ENCODE results near the gene PTPA. TPM values are rescaled to one million over a fixed set of nuclear protein-coding genes. Genes with fewer than 3 reads are reported as not detected.
"Not testable (repeated sequence)": the region's sequence is repeated elsewhere in the genome, so short reads cannot be mapped to it uniquely, and the experiment has no call there.

The PTPA gene
- total RNA-seq, 3 donors from 2014 or later: 34.2 to 83.4 (median 71.1) TPM

- peaks cover 4 to 6% of the 10 kb centered on the region in 2 donors for H3K4me1 ChIP-seq
Observed at GRCh38 chr9:129109952-129110739, 1.1 kb upstream of the PTPA start.

GRCh38 chr9:129111528-129112151 lies 425 bp downstream of the PTPA start:
- intact Hi-C loops (cut with DNase I; ENCODE audit: low total_unique reads): no loop called here
- Histone ChIP-seq H3K4me1 (peaks cover 4 to 6% of the 10 kb centered on the region in 2 donors), H3K9me3 (no peaks in the 10 kb centered on the region), H3K36me3 (no peaks in the 10 kb centered on the region), H3K4me3 (peak overlapping the region; percentile 92 to 97 (median 92)), H3K27me3 (no peaks in the 10 kb centered on the region), H3K27ac (peak overlapping the region; percentile 91 to 94)
- no peak for DNase-seq (ENCODE audit: low spot score in 2 of 2)
- TF ChIP-seq CTCF (IDR thresholded peaks at IDR 0.05): no peak
- no peak for TF ChIP-seq POLR2A (IDR thresholded peaks at IDR 0.05)

More at GRCh38 chr9:129109952-129110739, 1.1 kb upstream of the PTPA start:
- Histone ChIP-seq H3K9me3 (no peaks in the 10 kb centered on the region), H3K27ac (peak overlapping the region; percentile 91 to 94), H3K36me3 (no peaks in the 10 kb centered on the region), H3K27me3 (no peaks in the 10 kb centered on the region), H3K4me3 (peak overlapping the region; percentile 92 to 97 (median 92))
- no peak for DNase-seq (ENCODE audit: low spot score in 2 of 2)
- intact Hi-C loops (cut with DNase I; ENCODE audit: low total_unique reads): no loop called here
- TF ChIP-seq CTCF (IDR thresholded peaks at IDR 0.05) (no peak), POLR2AphosphoS5 (IDR thresholded peaks at IDR 0.05) (no peak), POLR2A (IDR thresholded peaks at IDR 0.05) (no peak)

- H3K36me3 ChIP-seq; intact Hi-C loops (cut with DNase I; ENCODE audit: low total_unique reads); H3K27ac ChIP-seq; H3K4me1 ChIP-seq; H3K27me3 ChIP-seq; DNase-seq (ENCODE audit: low spot score in 2 of 2); H3K9me3 ChIP-seq: not testable (repeated sequence)
- peak overlapping the region; percentile 92 to 97 (median 92) for H3K4me3 ChIP-seq
Observed at GRCh38 chr9:129112526-129112925, 1.3 kb downstream of the PTPA start.

GRCh38 chr9:129113645-129114304 lies 2.6 kb downstream of the PTPA start:
- Histone ChIP-seq H3K36me3 (no peaks in the 10 kb centered on the region), H3K4me3 (no peak overlapping the region), H3K27ac (no peak overlapping the region), H3K4me1 (peaks cover 4 to 6% of the 10 kb centered on the region in 2 donors), H3K27me3 (no peaks in the 10 kb centered on the region), H3K9me3 (no peaks in the 10 kb centered on the region)
- intact Hi-C loops (cut with DNase I; ENCODE audit: low total_unique reads): no loop called here
- TF ChIP-seq POLR2A (IDR thresholded peaks at IDR 0.05): no peak
- TF ChIP-seq POLR2AphosphoS5 (IDR thresholded peaks at IDR 0.05): no peak
- TF ChIP-seq CTCF (IDR thresholded peaks at IDR 0.05): no peak
- no peak for DNase-seq (ENCODE audit: low spot score in 2 of 2)

- H3K4me1 ChIP-seq: no peaks in the 10 kb centered on the region
- intact Hi-C loops (cut with DNase I; ENCODE audit: low total_unique reads): loop anchor here (5.0 kb wide), 1 partner anchor 556 kb away; no protein-coding TSS in a partner anchor
- TF ChIP-seq POLR2AphosphoS5 (IDR thresholded peaks at IDR 0.05) (no peak), CTCF (IDR thresholded peaks at IDR 0.05) (no peak), POLR2A (IDR thresholded peaks at IDR 0.05) (no peak)
Observed at GRCh38 chr9:129118799-129119198, 7.6 kb downstream of the PTPA start.

More at GRCh38 chr9:129118799-129119198, 7.6 kb downstream of the PTPA start:
- Histone ChIP-seq H3K36me3 (no peaks in the 10 kb centered on the region), H3K27ac (no peak overlapping the region), H3K4me3 (no peak overlapping the region), H3K27me3 (no peaks in the 10 kb centered on the region), H3K9me3 (no peaks in the 10 kb centered on the region)
- no peak for DNase-seq (ENCODE audit: low spot score in 2 of 2)

Measured in breast epithelium (tissue), 4 donors.